HepG2 (cell line): ENCODE data around the gene NGEF. TPM values are rescaled to one million over a fixed set of nuclear protein-coding genes. Genes with fewer than 3 reads are reported as not detected.

Experiments
- CENPBD1 ChIP-seq: sonication (generic); formaldehyde crosslinking; IDR thresholded peaks from 2 replicates; pipeline ENCODE4 v1.8.0; 2022; ENCODE audit warnings: missing genetic modification reagents, low read depth, mild to moderate bottlenecking, borderline replicate concordance
- CREM ChIP-seq, 2 experiments: sonication (generic) in 1 of 2; formaldehyde crosslinking in 1 of 2; IDR thresholded peaks; 2 replicates each; pipeline versions ENCODE4 v1.4.0 to v1.6.1; 2016 to 2020; ENCODE audit warnings: antibody characterized with exemption in 1 of 2, mild to moderate bottlenecking in 1 of 2, missing genetic modification reagents in 1 of 2
- FOXM1 ChIP-seq: sonication (generic); formaldehyde crosslinking; IDR thresholded peaks from 2 replicates; pipeline ENCODE4 v1.5.0; 2020; ENCODE audit warnings: missing genetic modification reagents
- KDM6A ChIP-seq: IDR thresholded peaks from 2 replicates; pipeline ENCODE4 v1.6.1; 2016; ENCODE audit warnings: low read depth
- KLF13 ChIP-seq: sonication (generic); formaldehyde crosslinking; IDR thresholded peaks from 2 replicates; pipeline ENCODE4 v1.4.0; 2020; ENCODE audit warnings: mild to moderate bottlenecking, missing genetic modification reagents
- NR1H2 ChIP-seq: sonication (generic); formaldehyde crosslinking; IDR thresholded peaks from 2 replicates; pipeline ENCODE4 v1.8.1; 2022; ENCODE audit warnings: low read depth, missing genetic modification reagents, borderline replicate concordance
- PHF20 ChIP-seq: sonication (generic); formaldehyde crosslinking; IDR thresholded peaks from 2 replicates; pipeline ENCODE4 v1.5.0; 2020; ENCODE audit warnings: mild to moderate bottlenecking, missing genetic modification reagents
- PITX1 ChIP-seq: sonication (generic); formaldehyde crosslinking; IDR thresholded peaks from 2 replicates; pipeline ENCODE4 v1.5.1; 2020; ENCODE audit warnings: mild to moderate bottlenecking, missing genetic modification reagents
- TEF ChIP-seq: sonication (generic); formaldehyde crosslinking; IDR thresholded peaks from 2 replicates; pipeline ENCODE4 v1.5.0; 2020; ENCODE audit warnings: missing genetic modification reagents
- TOE1 ChIP-seq: sonication (generic); formaldehyde crosslinking; IDR thresholded peaks from 2 replicates; pipeline ENCODE4 v1.4.0; 2020; ENCODE audit warnings: mild to moderate bottlenecking, missing genetic modification reagents
- ZNF180 ChIP-seq: sonication (generic); formaldehyde crosslinking; IDR thresholded peaks from 2 replicates; pipeline ENCODE4 v1.4.0; 2020; ENCODE audit warnings: low read depth, missing genetic modification reagents, borderline replicate concordance
- ZNF235 ChIP-seq: sonication (generic); formaldehyde crosslinking; IDR thresholded peaks from 2 replicates; pipeline ENCODE4 v1.8.1; 2023; ENCODE audit warnings: mild to moderate bottlenecking, missing genetic modification reagents, borderline replicate concordance
- ZNF331 ChIP-seq: sonication (generic); formaldehyde crosslinking; IDR thresholded peaks from 2 replicates; pipeline ENCODE4 v1.4.0; 2020; ENCODE audit warnings: missing genetic modification reagents
- ZNF446 ChIP-seq: sonication (generic); formaldehyde crosslinking; IDR thresholded peaks from 2 replicates; pipeline ENCODE4 v1.5.0; 2020; ENCODE audit warnings: mild to moderate bottlenecking, missing genetic modification reagents
- ZNF558 ChIP-seq: sonication (generic); formaldehyde crosslinking; IDR thresholded peaks from 2 replicates; pipeline ENCODE4 v1.9.0; 2022; ENCODE audit warnings: mild to moderate bottlenecking, missing genetic modification reagents, borderline replicate concordance
- ZNF562 ChIP-seq: sonication (generic); formaldehyde crosslinking; IDR thresholded peaks from 2 replicates; pipeline ENCODE4 v1.8.0; 2022; ENCODE audit warnings: missing genetic modification reagents, borderline replicate concordance
- ZNF614 ChIP-seq: IDR thresholded peaks from 2 replicates; pipeline ENCODE4 v1.6.1; 2018; ENCODE audit warnings: missing biosample characterization, missing genetic modification reagents, inconsistent platforms, borderline replicate concordance
- ZNF652 ChIP-seq: IDR thresholded peaks from 2 replicates; pipeline ENCODE4 v1.6.1; 2016; ENCODE audit warnings: low read depth, borderline replicate concordance
- ZSCAN22 ChIP-seq: sonication (generic); formaldehyde crosslinking; IDR thresholded peaks from 2 replicates; pipeline ENCODE4 v1.4.0; 2020; ENCODE audit warnings: mild to moderate bottlenecking, missing genetic modification reagents
- polyA plus RNA-seq, 8 experiments: library from polyadenylated mRNA; depleted of rRNA in 3 of 8; stranded (reverse) in 7 of 8; unstranded in 1 of 8; fragments of >200 nt; fragmentation: Illumina TruSeq in 4 of 8; extraction: Trizol in 4 of 8; gene quantifications; 2 replicates each; pipeline versions ENCODE4 v1.2.1 to v1.2.3, GENCODE V29; 2011 to 2016; ENCODE audit warnings: low read depth in 4 of 8, missing spikeins in 1 of 8, mixed read lengths in 1 of 8; ENCODE audit not compliant: insufficient read depth in 1 of 8
- total RNA-seq, 5 experiments: library from RNA; depleted of rRNA; stranded (reverse); fragments of >200 nt; fragmentation: Illumina TruSeq; extraction: Trizol; gene quantifications; 2 replicates each; pipeline ENCODE4 v1.2.3, GENCODE V29; 2016; ENCODE audit warnings: low read depth in 1 of 5
- TF ChIP-seq, protein P1 (sequence below): sonication (generic); formaldehyde crosslinking; conservative IDR thresholded peaks from 2 replicates; pipeline ENCODE4 v1.4.0; 2020; ENCODE audit warnings: missing genetic modification reagents
- TF ChIP-seq, protein P2 (sequence below): sonication (generic); formaldehyde crosslinking; IDR thresholded peaks from 2 replicates; pipeline ENCODE4 v1.8.0; 2022; ENCODE audit warnings: missing genetic modification reagents, mild to moderate bottlenecking, moderate library complexity, borderline replicate concordance
- TF ChIP-seq, protein P3 (sequence below): IDR thresholded peaks from 2 replicates; pipeline ENCODE4 v1.6.1; 2012; ENCODE audit warnings: low read length, improper control_type of control experiment

The NGEF gene
- total and polyA plus RNA-seq, 2 of the 13 experiments (the other 11 are each of a cell fraction or from before 2014, with no cell fraction given) = 14.4 to 36.9 TPM

DNA sequence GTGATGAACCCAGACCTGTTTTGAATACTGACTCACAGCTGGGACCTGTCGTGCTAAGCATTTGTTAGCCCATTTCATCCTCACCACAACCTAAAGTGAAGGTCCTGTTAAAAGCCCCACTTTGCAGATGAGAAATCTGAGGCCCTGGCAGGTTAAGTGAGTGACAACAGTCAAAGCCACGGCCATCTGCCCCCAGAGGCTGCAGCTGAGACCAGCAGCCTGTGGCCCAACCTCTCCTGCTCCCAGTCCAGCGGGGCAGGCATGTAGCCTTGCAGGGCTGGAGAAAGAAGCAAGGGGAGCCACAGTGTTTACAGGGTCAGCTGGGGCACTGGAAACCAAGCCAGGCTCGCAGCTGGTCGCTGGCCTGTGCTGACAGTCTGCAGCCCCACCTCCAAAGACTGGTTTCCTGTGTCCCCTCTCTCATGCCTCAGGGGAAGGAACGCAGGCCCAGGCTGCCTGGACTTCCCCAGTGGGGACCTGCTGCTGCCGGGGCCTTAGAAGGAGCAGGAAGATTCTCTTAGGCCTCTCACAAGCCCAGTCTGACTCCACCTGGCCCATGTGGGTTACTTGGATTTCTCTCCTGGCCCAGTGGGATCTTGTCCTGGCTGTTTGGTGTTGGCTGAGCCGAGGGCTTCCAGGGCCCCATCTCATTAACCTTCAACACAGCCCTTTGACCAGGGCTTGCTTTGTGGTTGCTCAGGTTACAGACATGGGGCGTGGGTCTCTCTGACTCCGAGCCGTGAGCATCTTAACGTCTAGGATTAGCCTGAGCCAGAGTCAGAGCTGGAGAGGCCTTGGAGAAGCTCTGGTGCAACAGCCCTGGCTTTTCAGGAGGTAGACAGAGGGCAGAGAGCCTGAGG lies 48.8 kb upstream of the NGEF start (continued):
- TF ChIP-seq PHF20 (CRISPR knock-in tag) (no peak; the same call in 1 of the 2 replicates), ZNF652 (CRISPR knock-in tag) (no peak), PITX1 (CRISPR knock-in tag) (peak; percentile 68; the same call in 1 of the 2 replicates), ZSCAN22 (CRISPR knock-in tag) (no peak), ZNF235 (0 out of 2 replicates have a peak, but pooled peaks have one; percentile 36), ZNF614 (peak; percentile 84), KLF13 (no peak), NR1H2 (CRISPR knock-in tag) (no peak), ZNF180 (CRISPR knock-in tag) (no peak), ZNF331 (CRISPR knock-in tag) (peak; percentile 87), ZNF446 (CRISPR knock-in tag) (no peak), KDM6A (CRISPR knock-in tag) (peak; percentile 55; the same call in 1 of the 2 replicates), FOXM1 (CRISPR knock-in tag) (no peak), CENPBD1 (CRISPR knock-in tag) (no peak; the same call in 1 of the 2 replicates), ZNF558 (CRISPR knock-in tag) (no peak; the same call in 1 of the 2 replicates), TEF (CRISPR knock-in tag) (no peak), TOE1 (CRISPR knock-in tag) (no peak), ZNF562 (CRISPR knock-in tag) (no peak), CREM (IDR thresholded peaks at IDR 0.05) (peak; percentile 57), CREM (CRISPR knock-in tag; IDR thresholded peaks at IDR 0.05) (no peak)
- TF ChIP-seq, protein P1, sequence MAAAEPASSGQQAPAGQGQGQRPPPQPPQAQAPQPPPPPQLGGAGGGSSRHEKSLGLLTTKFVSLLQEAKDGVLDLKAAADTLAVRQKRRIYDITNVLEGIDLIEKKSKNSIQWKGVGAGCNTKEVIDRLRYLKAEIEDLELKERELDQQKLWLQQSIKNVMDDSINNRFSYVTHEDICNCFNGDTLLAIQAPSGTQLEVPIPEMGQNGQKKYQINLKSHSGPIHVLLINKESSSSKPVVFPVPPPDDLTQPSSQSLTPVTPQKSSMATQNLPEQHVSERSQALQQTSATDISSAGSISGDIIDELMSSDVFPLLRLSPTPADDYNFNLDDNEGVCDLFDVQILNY = no peak
- TF ChIP-seq, protein P2, sequence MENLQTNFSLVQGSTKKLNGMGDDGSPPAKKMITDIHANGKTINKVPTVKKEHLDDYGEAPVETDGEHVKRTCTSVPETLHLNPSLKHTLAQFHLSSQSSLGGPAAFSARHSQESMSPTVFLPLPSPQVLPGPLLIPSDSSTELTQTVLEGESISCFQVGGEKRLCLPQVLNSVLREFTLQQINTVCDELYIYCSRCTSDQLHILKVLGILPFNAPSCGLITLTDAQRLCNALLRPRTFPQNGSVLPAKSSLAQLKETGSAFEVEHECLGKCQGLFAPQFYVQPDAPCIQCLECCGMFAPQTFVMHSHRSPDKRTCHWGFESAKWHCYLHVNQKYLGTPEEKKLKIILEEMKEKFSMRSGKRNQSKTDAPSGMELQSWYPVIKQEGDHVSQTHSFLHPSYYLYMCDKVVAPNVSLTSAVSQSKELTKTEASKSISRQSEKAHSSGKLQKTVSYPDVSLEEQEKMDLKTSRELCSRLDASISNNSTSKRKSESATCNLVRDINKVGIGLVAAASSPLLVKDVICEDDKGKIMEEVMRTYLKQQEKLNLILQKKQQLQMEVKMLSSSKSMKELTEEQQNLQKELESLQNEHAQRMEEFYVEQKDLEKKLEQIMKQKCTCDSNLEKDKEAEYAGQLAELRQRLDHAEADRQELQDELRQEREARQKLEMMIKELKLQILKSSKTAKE (CRISPR knock-in tag) = peak; percentile 86
- TF ChIP-seq, protein P3, sequence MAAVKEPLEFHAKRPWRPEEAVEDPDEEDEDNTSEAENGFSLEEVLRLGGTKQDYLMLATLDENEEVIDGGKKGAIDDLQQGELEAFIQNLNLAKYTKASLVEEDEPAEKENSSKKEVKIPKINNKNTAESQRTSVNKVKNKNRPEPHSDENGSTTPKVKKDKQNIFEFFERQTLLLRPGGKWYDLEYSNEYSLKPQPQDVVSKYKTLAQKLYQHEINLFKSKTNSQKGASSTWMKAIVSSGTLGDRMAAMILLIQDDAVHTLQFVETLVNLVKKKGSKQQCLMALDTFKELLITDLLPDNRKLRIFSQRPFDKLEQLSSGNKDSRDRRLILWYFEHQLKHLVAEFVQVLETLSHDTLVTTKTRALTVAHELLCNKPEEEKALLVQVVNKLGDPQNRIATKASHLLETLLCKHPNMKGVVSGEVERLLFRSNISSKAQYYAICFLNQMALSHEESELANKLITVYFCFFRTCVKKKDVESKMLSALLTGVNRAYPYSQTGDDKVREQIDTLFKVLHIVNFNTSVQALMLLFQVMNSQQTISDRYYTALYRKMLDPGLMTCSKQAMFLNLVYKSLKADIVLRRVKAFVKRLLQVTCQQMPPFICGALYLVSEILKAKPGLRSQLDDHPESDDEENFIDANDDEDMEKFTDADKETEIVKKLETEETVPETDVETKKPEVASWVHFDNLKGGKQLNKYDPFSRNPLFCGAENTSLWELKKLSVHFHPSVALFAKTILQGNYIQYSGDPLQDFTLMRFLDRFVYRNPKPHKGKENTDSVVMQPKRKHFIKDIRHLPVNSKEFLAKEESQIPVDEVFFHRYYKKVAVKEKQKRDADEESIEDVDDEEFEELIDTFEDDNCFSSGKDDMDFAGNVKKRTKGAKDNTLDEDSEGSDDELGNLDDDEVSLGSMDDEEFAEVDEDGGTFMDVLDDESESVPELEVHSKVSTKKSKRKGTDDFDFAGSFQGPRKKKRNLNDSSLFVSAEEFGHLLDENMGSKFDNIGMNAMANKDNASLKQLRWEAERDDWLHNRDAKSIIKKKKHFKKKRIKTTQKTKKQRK = no peak
